ENCODE data around the gene NLRP7. TPM values are rescaled to one million over a fixed set of nuclear protein-coding genes. Genes with fewer than 3 reads are reported as not detected.
"Not testable (repeated sequence)": the region's sequence is repeated elsewhere in the genome, so short reads cannot be mapped to it uniquely, and the experiment has no call there.

The NLRP7 gene
- total RNA-seq, 4 donors from 2014 or later, result not detected

DNA sequence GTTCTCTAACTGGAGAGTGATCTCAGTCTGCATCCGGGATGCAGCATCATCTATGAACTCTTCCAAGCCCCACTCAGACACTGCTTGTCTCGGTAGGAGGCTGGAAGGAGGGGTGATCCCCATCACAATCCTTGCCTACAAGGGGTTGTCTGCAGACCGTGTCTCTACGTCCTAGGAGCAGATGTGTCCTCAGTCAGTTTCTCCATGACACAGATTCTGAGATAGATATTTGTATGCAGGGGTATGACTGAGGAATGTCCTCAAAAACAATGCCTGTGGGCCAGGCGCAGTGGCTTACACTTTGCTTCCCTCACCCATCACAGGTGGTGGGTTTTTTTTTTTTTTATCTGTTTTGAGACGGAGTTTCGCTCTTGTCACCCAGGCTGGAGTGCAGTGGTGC, 40.5 kb downstream of the NLRP7 start:
- Histone ChIP-seq H3K4me1 (no peaks in the 10 kb centered on the region), H3K9me3 (no peaks in the 10 kb centered on the region), H3K27ac (no peak overlapping the region), H3K36me3 (no peaks in the 10 kb centered on the region), H3K27me3 (no peaks in the 10 kb centered on the region), H3K4me3 (no peak overlapping the region)
- TF ChIP-seq, protein P1, sequence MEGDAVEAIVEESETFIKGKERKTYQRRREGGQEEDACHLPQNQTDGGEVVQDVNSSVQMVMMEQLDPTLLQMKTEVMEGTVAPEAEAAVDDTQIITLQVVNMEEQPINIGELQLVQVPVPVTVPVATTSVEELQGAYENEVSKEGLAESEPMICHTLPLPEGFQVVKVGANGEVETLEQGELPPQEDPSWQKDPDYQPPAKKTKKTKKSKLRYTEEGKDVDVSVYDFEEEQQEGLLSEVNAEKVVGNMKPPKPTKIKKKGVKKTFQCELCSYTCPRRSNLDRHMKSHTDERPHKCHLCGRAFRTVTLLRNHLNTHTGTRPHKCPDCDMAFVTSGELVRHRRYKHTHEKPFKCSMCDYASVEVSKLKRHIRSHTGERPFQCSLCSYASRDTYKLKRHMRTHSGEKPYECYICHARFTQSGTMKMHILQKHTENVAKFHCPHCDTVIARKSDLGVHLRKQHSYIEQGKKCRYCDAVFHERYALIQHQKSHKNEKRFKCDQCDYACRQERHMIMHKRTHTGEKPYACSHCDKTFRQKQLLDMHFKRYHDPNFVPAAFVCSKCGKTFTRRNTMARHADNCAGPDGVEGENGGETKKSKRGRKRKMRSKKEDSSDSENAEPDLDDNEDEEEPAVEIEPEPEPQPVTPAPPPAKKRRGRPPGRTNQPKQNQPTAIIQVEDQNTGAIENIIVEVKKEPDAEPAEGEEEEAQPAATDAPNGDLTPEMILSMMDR (IDR thresholded peaks at IDR 0.05), result no peak
- TF ChIP-seq POLR2A (IDR thresholded peaks at IDR 0.05), result no peak
- WGBS, 2 donors, result 65 to 68% methylated on average over 7 of the region's 7 CpGs
- intact Hi-C loops (cut with DNase I), result no loop called here
- DNase-seq, result no peak

DNA sequence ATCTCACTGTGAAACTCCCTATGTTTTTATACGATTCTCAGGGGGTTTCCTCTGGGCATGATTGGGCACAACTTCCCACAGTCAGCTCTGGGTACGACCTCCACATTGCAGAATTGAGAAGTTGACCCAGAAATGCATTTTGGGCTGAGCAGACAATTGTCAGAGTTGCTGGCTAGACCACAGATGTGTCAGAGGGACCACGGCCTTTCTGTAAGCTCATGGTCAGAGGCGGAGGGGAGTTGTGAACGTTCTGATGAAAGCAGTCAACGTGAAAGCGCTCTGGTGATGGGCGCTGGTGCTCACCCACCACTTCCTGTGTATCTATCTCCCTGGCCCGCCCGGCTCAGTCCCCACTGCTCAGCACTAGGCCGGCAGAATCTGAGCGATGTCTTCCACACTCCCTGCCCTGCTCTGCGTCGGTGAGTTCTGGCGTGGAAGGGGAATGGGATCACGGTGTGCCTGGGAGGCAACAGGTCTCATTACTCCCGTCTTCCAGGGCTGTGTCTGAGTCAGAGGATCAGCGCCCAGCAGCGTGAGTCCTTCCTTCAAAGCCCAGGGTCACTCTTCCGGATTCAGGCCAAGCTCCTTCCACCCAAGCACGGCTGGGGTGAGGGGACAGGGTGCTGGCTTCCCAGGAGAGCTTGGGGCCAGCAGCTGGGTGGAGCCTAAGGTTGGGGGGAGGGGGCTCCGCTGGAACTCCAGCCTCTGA, 41.4 kb downstream of the NLRP7 start, which contains the start of gene NCR1:
TSS of gene NCR1 (plus strand) at position 346 of the 709 bp plus-strand sequence. CDS start at position 386, 40 bp downstream.
- 32 to 38% methylated on average over 5 to 12 of the region's 22 CpGs for WGBS, 2 donors
- H3K36me3 ChIP-seq, result no peaks in the 10 kb centered on the region
- no peaks in the 10 kb centered on the region for H3K27me3 ChIP-seq
- no peak within 1 kb of the TSS for H3K4me3 ChIP-seq
- intact Hi-C loops (cut with DNase I), result no loop called here
- TF ChIP-seq, protein P1 (IDR thresholded peaks at IDR 0.05), result no peak
- TF ChIP-seq POLR2A (IDR thresholded peaks at IDR 0.05), result no peak
- H3K9me3 ChIP-seq, result no peaks in the 10 kb centered on the region
- H3K4me1 ChIP-seq, result no peaks in the 10 kb centered on the region
- H3K27ac ChIP-seq, result no peak within 1 kb of the TSS
- no peak for DNase-seq

DNA sequence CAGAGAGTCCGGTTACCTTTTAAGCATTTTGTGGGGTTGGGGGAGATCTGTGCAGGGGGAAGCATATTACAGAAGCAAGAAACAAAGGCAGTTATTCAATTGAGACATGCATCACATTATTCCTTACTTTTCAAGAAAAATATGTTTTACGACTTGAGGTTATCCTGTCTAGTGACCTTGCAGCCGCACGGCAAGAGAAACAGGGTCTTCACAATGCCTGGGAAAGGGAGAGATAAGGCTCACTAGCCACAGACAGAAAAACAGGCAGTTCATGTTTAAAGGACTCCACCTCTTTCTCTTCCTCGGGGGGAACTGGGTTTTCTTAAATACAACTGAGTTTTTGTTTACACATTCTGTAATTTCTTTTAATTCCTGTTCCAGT, 41.9 kb downstream of the NLRP7 start:
- DNase-seq, result no peak
- Histone ChIP-seq H3K4me1 (no peaks in the 10 kb centered on the region), H3K27ac (no peak overlapping the region), H3K9me3 (no peaks in the 10 kb centered on the region), H3K36me3 (no peaks in the 10 kb centered on the region), H3K27me3 (no peaks in the 10 kb centered on the region), H3K4me3 (no peak overlapping the region)
- intact Hi-C loops (cut with DNase I), result no loop called here
- no peak for TF ChIP-seq POLR2A (IDR thresholded peaks at IDR 0.05)
- TF ChIP-seq, protein P1 (IDR thresholded peaks at IDR 0.05), result no peak
- 47 to 51% methylated on average over 5 of the region's 5 CpGs for WGBS, 2 donors

DNA sequence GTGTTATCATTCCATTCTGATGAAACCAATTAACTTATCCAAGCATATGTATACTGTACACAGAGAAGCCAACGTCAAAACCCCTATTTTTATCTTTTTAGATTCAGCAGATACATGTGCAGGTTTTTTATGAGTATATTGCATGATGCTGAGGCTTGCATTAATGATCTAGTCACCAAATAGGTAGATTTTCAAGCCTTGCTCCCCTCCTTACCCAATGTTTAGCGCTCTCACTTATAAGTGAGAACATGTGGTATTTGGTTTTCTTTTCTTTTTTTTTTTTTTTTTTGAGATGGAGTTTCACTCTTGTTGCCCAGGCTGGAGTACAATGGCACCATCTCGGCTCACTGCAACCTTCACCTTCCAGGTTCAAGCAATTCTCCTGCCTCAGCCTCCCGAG, 43.1 kb downstream of the NLRP7 start:
- H3K27ac ChIP-seq; H3K27me3 ChIP-seq; H3K36me3 ChIP-seq; H3K9me3 ChIP-seq; intact Hi-C loops (cut with DNase I); DNase-seq; H3K4me3 ChIP-seq; H3K4me1 ChIP-seq: not testable (repeated sequence)
- WGBS, 2 donors, result 63 to 77% methylated on average over 3 of the region's 4 CpGs

DNA sequence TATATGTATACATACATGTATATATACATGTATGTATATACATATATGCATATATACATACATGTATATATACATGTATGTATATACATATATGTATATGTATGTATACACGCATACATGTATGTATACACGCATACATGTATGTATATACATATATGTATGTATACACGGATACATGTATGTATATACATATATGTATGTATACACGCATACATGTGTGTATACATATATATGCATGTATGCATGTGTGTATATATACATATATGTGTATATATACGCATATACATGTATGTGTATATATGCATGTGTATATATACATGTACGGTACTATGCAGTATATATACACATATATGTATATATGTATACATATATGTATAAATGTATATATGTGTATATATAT, 44.0 kb downstream of the NLRP7 start:
- DNase-seq, result no peak
- Histone ChIP-seq H3K27ac (no peak overlapping the region), H3K9me3 (no peaks in the 10 kb centered on the region), H3K27me3 (peaks cover 0 to 6% (median 0%) of the 10 kb centered on the region in 4 donors), H3K4me1 (no peaks in the 10 kb centered on the region), H3K4me3 (no peak overlapping the region), H3K36me3 (no peaks in the 10 kb centered on the region)
- intact Hi-C loops (cut with DNase I), result no loop called here
- WGBS, 2 donors, result 87 to 89% methylated on average over 6 of the region's 6 CpGs
- TF ChIP-seq, protein P1 (IDR thresholded peaks at IDR 0.05), result no peak
- TF ChIP-seq POLR2A (IDR thresholded peaks at IDR 0.05), result no peak

Measured in esophagus squamous epithelium (tissue), 5 donors.